Activated CD4-positive, alpha-beta T cell treated with anti-CD3 and anti-CD28 coated beads for 36 hours (primary cell): Measurements from ENCODE around the gene BCL7B. TPM values are rescaled to one million over a fixed set of nuclear protein-coding genes. Genes with fewer than 3 reads are reported as not detected.
"Not testable (repeated sequence)": the region's sequence is repeated elsewhere in the genome, so short reads cannot be mapped to it uniquely, and the experiment has no call there.

ENCODE experiments used
- ATAC-seq: fragments of 200-7000 bp; cut with Tn5 transposase; one replicate; pipeline ENCODE4 v1.10.0; 2021; ENCODE audit warnings: mild to moderate bottlenecking, moderate library complexity
- CTCF ChIA-PET: fragments of 350-600 bp; sonication (Branson Sonifier 250); formaldehyde crosslinking; loops from one replicate; lab custom pipeline; 2021; ENCODE audit warnings: antibody characterized with exemption; lab: Charles Lee
- POLR2A ChIA-PET: fragments of 350-600 bp; sonication (Branson Sonifier 250); formaldehyde crosslinking; loops from one replicate; lab custom pipeline; 2021; ENCODE audit warnings: antibody characterized with exemption, inconsistent platforms; lab: Charles Lee
- DNase-seq: peaks from one replicate; pipeline ENCODE4 v3.0.0-alpha.2; 2020
- H3K27ac Mint-ChIP-seq: one replicate; pipeline ENCODE4 v1.8.0; 2021; ENCODE audit warnings: mixed read lengths
- H3K27me3 Mint-ChIP-seq: one replicate; pipeline ENCODE4 v1.8.0; 2021; ENCODE audit warnings: mixed read lengths
- H3K36me3 Mint-ChIP-seq: one replicate; pipeline ENCODE4 v1.8.0; 2021; ENCODE audit warnings: low read depth, mixed read lengths
- H3K4me1 Mint-ChIP-seq: one replicate; pipeline ENCODE4 v1.8.0; 2021; ENCODE audit warnings: mixed read lengths
- H3K4me3 Mint-ChIP-seq: one replicate; pipeline ENCODE4 v1.8.0; 2021; ENCODE audit warnings: mild to moderate bottlenecking, moderate library complexity, mixed read lengths
- H3K9me3 Mint-ChIP-seq: one replicate; pipeline ENCODE4 v1.8.0; 2021; ENCODE audit warnings: low read depth, mixed read lengths
- intact Hi-C, 2 experiments: fragments of 100-400 bp; cut with DNase I in 1 of 2; cut with micrococcal nuclease in 1 of 2; formaldehyde crosslinking; loops; one replicate each; pipeline versions ENCODE4 v1.14.2 to v1.15.1; 2022 to 2024; cut with DNase I, micrococcal nuclease
- total RNA-seq, 2 experiments: library from RNA; stranded (reverse); gene quantifications; one replicate each; pipeline ENCODE4 v1.2.3, GENCODE V29; 2021

BCL7B gene
- total RNA-seq, 2 experiments from 2014 or later, result 43.2 to 86.5 TPM

- ChIA-PET POLR2A (no interaction called here), CTCF (no interaction called here)
- Mint-ChIP-seq H3K27ac (no peak overlapping the region), H3K4me3 (no peak overlapping the region), H3K9me3 (no peaks in the 10 kb centered on the region), H3K4me1 (peaks cover 18% of the 10 kb centered on the region), H3K27me3 (no peaks in the 10 kb centered on the region), H3K36me3 (peaks cover 45% of the 10 kb centered on the region)
- intact Hi-C loops, result no loop called here
- DNase-seq (no peak), ATAC-seq (no peak)
Measured at GRCh38 chr7:73570977-73571376, 13.5 kb upstream of the BCL7B start.

- no peak overlapping the region for H3K4me3 Mint-ChIP-seq
- ChIA-PET POLR2A (no interaction called here), CTCF (no interaction called here)
- H3K27me3 Mint-ChIP-seq, result no peaks in the 10 kb centered on the region
- peaks cover 45% of the 10 kb centered on the region for H3K36me3 Mint-ChIP-seq
- DNase-seq (no peak), ATAC-seq (no peak)
- intact Hi-C loops, result no loop called here
- H3K27ac Mint-ChIP-seq, result no peak overlapping the region
- H3K4me1 Mint-ChIP-seq, result peaks cover 22% of the 10 kb centered on the region
- H3K9me3 Mint-ChIP-seq, result no peaks in the 10 kb centered on the region
Measured at GRCh38 chr7:73570521-73570920, 13.0 kb upstream of the BCL7B start.

GRCh38 chr7:73569042-73569608 lies 11.6 kb upstream of the BCL7B start:
- peaks cover 45% of the 10 kb centered on the region for H3K36me3 Mint-ChIP-seq
- H3K4me3 Mint-ChIP-seq, result no peak overlapping the region
- no peak overlapping the region for H3K27ac Mint-ChIP-seq
- H3K27me3 Mint-ChIP-seq, result no peaks in the 10 kb centered on the region
- no peaks in the 10 kb centered on the region for H3K9me3 Mint-ChIP-seq
- peaks cover 24% of the 10 kb centered on the region for H3K4me1 Mint-ChIP-seq
- POLR2A ChIA-PET, result no interaction called here
- intact Hi-C loops, result no loop called here
- no peak for ATAC-seq
- CTCF ChIA-PET, result no interaction called here
- DNase-seq, result no peak

- Mint-ChIP-seq H3K27ac (no peak overlapping the region), H3K36me3 (peaks cover 35% of the 10 kb centered on the region), H3K27me3 (no peaks in the 10 kb centered on the region), H3K4me3 (no peak overlapping the region), H3K4me1 (peaks cover 24% of the 10 kb centered on the region), H3K9me3 (no peaks in the 10 kb centered on the region)
- ATAC-seq (peak; percentile 22), DNase-seq (no peak)
- ChIA-PET POLR2A (interaction anchor here (0.7 kb wide), 1 partner anchor 8 kb away, joined by 3 read pairs; no protein-coding TSS in a partner anchor), CTCF (interaction anchor here (0.6 to 0.7 kb wide), 2 partner anchors 11 to 13 kb away, joined by 3 read pairs; no protein-coding TSS in a partner anchor)
- intact Hi-C loops, result no loop called here
Measured at GRCh38 chr7:73567846-73568685, 10.6 kb upstream of the BCL7B start.

- POLR2A ChIA-PET, result interaction anchor here (0.7 kb wide), 1 partner anchor 9 kb away, joined by 3 read pairs; no protein-coding TSS in a partner anchor
- DNase-seq, result no peak
Measured at GRCh38 chr7:73567140-73567539, 9.7 kb upstream of the BCL7B start.

GRCh38 chr7:73566431-73566830 lies 8.9 kb upstream of the BCL7B start:
- intact Hi-C loops, H3K27ac Mint-ChIP-seq, ATAC-seq, DNase-seq, H3K9me3 Mint-ChIP-seq, H3K27me3 Mint-ChIP-seq: not testable (repeated sequence)
- ChIA-PET CTCF (interaction anchor here (1.3 to 1.6 kb wide), 3 partner anchors 8 to 38 kb away, joined by 3 to 4 read pairs (median 4); no protein-coding TSS in a partner anchor), POLR2A (interaction anchor here (0.6 to 1.4 kb wide), 3 partner anchors 9 to 44 kb away, joined by 3 to 5 read pairs (median 3); partner anchors contain the start of genes BAZ1B and BCL7B)
- peak overlapping the region; percentile 42 for H3K4me3 Mint-ChIP-seq
- peaks cover 24% of the 10 kb centered on the region for H3K4me1 Mint-ChIP-seq
- H3K36me3 Mint-ChIP-seq, result peaks cover 21% of the 10 kb centered on the region

More at GRCh38 chr7:73567140-73567539, 9.7 kb upstream of the BCL7B start:
- no peak overlapping the region for H3K4me3 Mint-ChIP-seq
- CTCF ChIA-PET, result interaction anchor here (1.3 to 1.6 kb wide), 2 partner anchors 9 to 11 kb away, joined by 3 to 4 read pairs; no protein-coding TSS in a partner anchor
- no peak overlapping the region for H3K27ac Mint-ChIP-seq
- peaks cover 24% of the 10 kb centered on the region for H3K4me1 Mint-ChIP-seq
- no peaks in the 10 kb centered on the region for H3K27me3 Mint-ChIP-seq
- intact Hi-C loops, result no loop called here
- peaks cover 26% of the 10 kb centered on the region for H3K36me3 Mint-ChIP-seq
- H3K9me3 Mint-ChIP-seq, result no peaks in the 10 kb centered on the region
- ATAC-seq, result no peak

- POLR2A ChIA-PET, result interaction anchor here (0.6 to 1.4 kb wide), 3 partner anchors 9 to 44 kb away, joined by 3 to 5 read pairs (median 3); partner anchors contain the start of genes BAZ1B and BCL7B
- Mint-ChIP-seq H3K4me1 (peaks cover 24% of the 10 kb centered on the region), H3K36me3 (peaks cover 15% of the 10 kb centered on the region), H3K9me3 (no peaks in the 10 kb centered on the region), H3K27me3 (no peaks in the 10 kb centered on the region), H3K4me3 (peak overlapping the region; percentile 27), H3K27ac (peak overlapping the region; percentile 27)
- DNase-seq (no peak), ATAC-seq (no peak)
- CTCF ChIA-PET, result interaction anchor here (0.6 to 1.6 kb wide), 3 partner anchors 9 to 172 kb away, joined by 3 to 4 read pairs (median 4); no protein-coding TSS in a partner anchor
- intact Hi-C loops, result no loop called here
Measured at GRCh38 chr7:73565675-73566340, 8.3 kb upstream of the BCL7B start.

- no peak overlapping the region for H3K4me3 Mint-ChIP-seq
- H3K27me3 Mint-ChIP-seq, result no peaks in the 10 kb centered on the region
- DNase-seq (peak; percentile 42), ATAC-seq (peak; percentile 40)
- ChIA-PET CTCF (interaction anchor here (0.8 to 1.5 kb wide), 4 partner anchors 13 to 295 kb away, joined by 3 to 6 read pairs (median 3); partner anchors contain the start of gene MLXIPL), POLR2A (interaction anchor here (0.6 to 1.2 kb wide), 3 partner anchors 13 to 1900 kb away, joined by 3 to 6 read pairs (median 3); partner anchors contain the start of gene TBL2)
- intact Hi-C loops, result no loop called here
- no peaks in the 10 kb centered on the region for H3K9me3 Mint-ChIP-seq
- peak overlapping the region; percentile 16 for H3K27ac Mint-ChIP-seq
- peaks cover 8% of the 10 kb centered on the region for H3K36me3 Mint-ChIP-seq
- peaks cover 23% of the 10 kb centered on the region for H3K4me1 Mint-ChIP-seq
Measured at GRCh38 chr7:73560109-73560835, 2.8 kb upstream of the BCL7B start.

DNA sequence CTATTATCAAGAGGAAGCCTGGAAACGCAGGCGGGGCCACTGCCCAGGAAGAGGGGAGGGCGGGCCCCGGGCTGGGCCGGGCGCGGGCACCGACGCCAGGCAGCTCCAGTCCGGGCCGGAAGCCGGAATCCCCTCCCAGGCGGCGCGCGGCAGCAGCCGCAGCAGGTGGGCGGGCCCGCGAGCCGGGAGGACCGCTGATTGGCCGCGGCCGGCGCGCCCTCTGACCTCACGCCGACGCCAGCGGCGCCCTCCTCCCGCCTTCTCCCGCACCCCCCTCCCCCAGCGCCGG lies 438 bp downstream of the BCL7B start:
- Mint-ChIP-seq H3K36me3 (peaks cover 28% of the 10 kb centered on the region), H3K27me3 (no peaks in the 10 kb centered on the region), H3K9me3 (no peaks in the 10 kb centered on the region), H3K4me1 (peaks cover 35% of the 10 kb centered on the region), H3K27ac (peak overlapping the region; percentile 91), H3K4me3 (peak overlapping the region; percentile 93)
- intact Hi-C loops, result loop anchor here (1.0 to 2.0 kb wide), 13 partner anchors 21 to 728 kb away; partner anchors contain the start of genes BAZ1B (in 2 of the 2), BUD23 (in 2 of the 2), DNAJC30 (in 2 of the 2) and TBL2 (in 2 of the 2)
- CTCF ChIA-PET, result interaction anchor here (0.5 to 1.2 kb wide), 5 partner anchors 9 to 191 kb away, joined by 3 to 4 read pairs (median 3); no protein-coding TSS in a partner anchor
- peak; percentile 92 for ATAC-seq
- DNase-seq, result peak; percentile 95
- POLR2A ChIA-PET, result interaction anchor here (0.5 to 1.9 kb wide), 8 partner anchors 9 to 617 kb away, joined by 3 to 16 read pairs (median 3); partner anchors contain the start of genes BAZ1B and TBL2
